Measurements from ENCODE around the gene TMEM184B.

The TMEM184B gene

DNA sequence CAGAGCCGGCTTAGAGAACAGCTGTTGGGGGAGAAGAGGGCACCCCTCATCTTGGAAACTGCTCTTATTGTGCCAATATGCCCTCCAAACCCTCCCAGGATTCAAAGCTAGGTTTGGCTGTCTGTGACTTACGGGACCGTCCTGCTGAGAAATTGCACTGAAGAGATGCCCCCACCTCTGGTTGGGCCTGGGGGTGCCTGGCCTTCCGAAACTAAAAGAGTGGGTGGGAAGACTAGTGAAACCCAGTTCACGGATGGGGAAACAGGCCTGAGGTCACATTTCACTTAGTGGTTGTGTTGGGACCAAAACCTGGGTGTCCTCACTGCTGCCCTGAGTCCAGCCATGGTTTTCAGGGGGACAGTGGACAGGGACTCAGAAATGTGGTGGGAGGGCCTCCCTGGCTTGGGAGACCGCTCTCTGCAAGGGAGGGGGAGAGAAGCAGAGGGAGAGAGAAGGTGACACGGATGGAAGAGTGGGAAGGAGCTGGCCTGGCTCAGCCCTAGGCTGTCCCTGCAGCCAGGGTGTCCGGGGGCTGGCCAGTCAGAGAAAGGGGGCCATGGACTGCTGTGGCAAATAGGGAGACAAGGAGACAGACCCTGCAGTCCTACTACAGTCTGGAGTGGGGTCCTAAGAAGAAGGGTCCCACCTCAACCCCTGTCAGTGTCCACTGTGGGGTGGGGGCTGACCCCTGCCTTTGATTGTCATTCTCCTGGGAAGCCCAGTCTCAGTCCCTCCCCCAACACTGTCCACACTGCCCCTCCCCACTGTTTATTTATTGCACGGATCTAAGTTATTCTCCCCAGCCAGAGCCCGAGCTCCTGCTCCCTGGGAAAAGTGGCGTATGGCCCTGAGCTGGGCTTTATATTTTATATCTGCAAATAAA, 57.4 kb downstream of the TMEM184B start:
- H3K14ac ChIP-seq (ENCODE audit: low read length), result no peak overlapping the region
- H3K23ac ChIP-seq (ENCODE audit: low read length), result no peak overlapping the region
- WGBS (ENCODE audit: extremely low coverage, insufficient coverage, insufficient read length), result no CpG with 5 or more reads among the region's 11 CpGs
- H4K8ac ChIP-seq (ENCODE audit: low read depth, low read length), result no peak overlapping the region
- H2AFZ ChIP-seq (ENCODE audit: insufficient read depth, low read length, poor library complexity), result no peak overlapping the region
- no peak overlapping the region for H2BK120ac ChIP-seq (ENCODE audit: insufficient read depth, low read length, poor library complexity)
- no peak overlapping the region for H3K9ac ChIP-seq (ENCODE audit: low read length)
- no peaks in the 10 kb centered on the region for H3K9me3 ChIP-seq (ENCODE audit: insufficient read depth, low read depth, low read length)
- no peak overlapping the region for H4K12ac ChIP-seq (ENCODE audit: low read depth, low read length)
- DNase-seq, result peak in 1 of 2 donors; percentile 21
- H3K4ac ChIP-seq (ENCODE audit: low read depth, low read length), result no peak overlapping the region
- H3K79me1 ChIP-seq (ENCODE audit: low read length), result peaks cover 13% of the 10 kb centered on the region
- no peak overlapping the region for H2BK5ac ChIP-seq (ENCODE audit: low read depth, low read length, poor library complexity)
- H2AK5ac ChIP-seq (ENCODE audit: low read length), result no peak overlapping the region
- no peak overlapping the region for H3K18ac ChIP-seq (ENCODE audit: low read length)
- H3K36me3 ChIP-seq (ENCODE audit: control insufficient read depth in 1 of 2, insufficient read depth in 2 of 2, low read length in 2 of 2), result peaks cover 8 to 9% of the 10 kb centered on the region in 2 experiments
- H3K27ac ChIP-seq (ENCODE audit: low read depth, low read length), result no peak overlapping the region
- peaks cover 21 to 23% of the 10 kb centered on the region in 2 experiments for H3K4me1 ChIP-seq (ENCODE audit: control insufficient read depth in 1 of 2, insufficient read depth in 2 of 2, low read length in 2 of 2)
- peak overlapping the region; percentile 55 for H3K4me2 ChIP-seq (ENCODE audit: low read length)
- H4K91ac ChIP-seq (ENCODE audit: low read depth, low read length), result no peak overlapping the region
- H3K4me3 ChIP-seq (ENCODE audit: low read depth, low read length), result no peak overlapping the region
- H3K79me2 ChIP-seq (ENCODE audit: control insufficient read depth, insufficient read depth, low read length, poor library complexity), result peaks cover 3% of the 10 kb centered on the region
- H3K27me3 ChIP-seq (ENCODE audit: insufficient read depth, low read length), result no peaks in the 10 kb centered on the region
- H2BK12ac ChIP-seq (ENCODE audit: low read length), result no peak overlapping the region

DNA sequence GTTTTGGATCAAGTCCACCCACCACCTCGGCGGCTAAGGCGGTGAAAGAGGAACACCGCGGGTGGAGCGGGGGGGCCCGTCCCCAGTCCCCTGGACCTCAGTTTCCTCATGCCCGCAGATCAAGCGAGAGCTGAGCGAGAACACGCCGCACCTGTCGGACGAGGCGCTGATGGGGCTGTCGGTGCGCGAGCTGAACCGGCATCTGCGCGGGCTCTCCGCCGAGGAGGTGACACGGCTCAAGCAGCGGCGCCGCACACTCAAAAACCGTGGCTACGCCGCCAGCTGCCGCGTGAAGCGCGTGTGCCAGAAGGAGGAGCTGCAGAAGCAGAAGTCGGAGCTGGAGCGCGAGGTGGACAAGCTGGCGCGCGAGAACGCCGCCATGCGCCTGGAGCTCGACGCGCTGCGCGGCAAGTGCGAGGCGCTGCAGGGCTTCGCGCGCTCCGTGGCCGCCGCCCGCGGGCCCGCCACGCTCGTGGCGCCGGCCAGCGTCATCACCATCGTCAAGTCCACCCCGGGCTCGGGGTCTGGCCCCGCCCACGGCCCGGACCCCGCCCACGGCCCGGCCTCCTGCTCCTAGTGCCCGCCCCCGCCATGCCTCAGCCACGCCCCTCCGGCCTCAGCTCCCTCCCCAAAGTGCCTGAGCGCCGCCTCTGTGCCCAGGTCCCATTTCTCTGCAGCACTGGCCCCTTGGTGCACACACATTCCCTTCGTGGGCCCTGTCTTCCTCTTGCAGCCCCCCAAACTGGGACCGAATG, 58.3 kb downstream of the TMEM184B start:
- WGBS (ENCODE audit: extremely low coverage, insufficient coverage, insufficient read length), result no CpG with 5 or more reads among the region's 81 CpGs
- Histone ChIP-seq H3K4ac (ENCODE audit: low read depth, low read length) (no peak overlapping the region), H2BK120ac (ENCODE audit: insufficient read depth, low read length, poor library complexity) (no peak overlapping the region), H4K8ac (ENCODE audit: low read depth, low read length) (peak overlapping the region; percentile 3), H3K4me3 (ENCODE audit: low read depth, low read length) (peak overlapping the region; percentile 64), H3K23ac (ENCODE audit: low read length) (no peak overlapping the region), H3K27ac (ENCODE audit: low read depth, low read length) (no peak overlapping the region), H2BK5ac (ENCODE audit: low read depth, low read length, poor library complexity) (no peak overlapping the region), H3K36me3 (ENCODE audit: control insufficient read depth in 1 of 2, insufficient read depth in 2 of 2, low read length in 2 of 2) (peaks cover 7 to 10% of the 10 kb centered on the region in 2 experiments), H3K14ac (ENCODE audit: low read length) (no peak overlapping the region), H4K91ac (ENCODE audit: low read depth, low read length) (no peak overlapping the region), H2AFZ (ENCODE audit: insufficient read depth, low read length, poor library complexity) (peak overlapping the region; percentile 50), H3K4me1 (ENCODE audit: control insufficient read depth in 1 of 2, insufficient read depth in 2 of 2, low read length in 2 of 2) (peaks cover 21% of the 10 kb centered on the region in 2 experiments), H3K79me2 (ENCODE audit: control insufficient read depth, insufficient read depth, low read length, poor library complexity) (peaks cover 3% of the 10 kb centered on the region), H3K27me3 (ENCODE audit: insufficient read depth, low read length) (no peaks in the 10 kb centered on the region), H2BK12ac (ENCODE audit: low read length) (no peak overlapping the region), H3K18ac (ENCODE audit: low read length) (peak overlapping the region; percentile 38), H3K79me1 (ENCODE audit: low read length) (peaks cover 12% of the 10 kb centered on the region), H3K9ac (ENCODE audit: low read length) (no peak overlapping the region), H3K9me3 (ENCODE audit: insufficient read depth, low read depth, low read length) (no peaks in the 10 kb centered on the region), H3K4me2 (ENCODE audit: low read length) (peak overlapping the region; percentile 55), H4K12ac (ENCODE audit: low read depth, low read length) (peak overlapping the region; percentile 5), H2AK5ac (ENCODE audit: low read length) (no peak overlapping the region)
- peak; percentile 66 to 75 for DNase-seq

DNA sequence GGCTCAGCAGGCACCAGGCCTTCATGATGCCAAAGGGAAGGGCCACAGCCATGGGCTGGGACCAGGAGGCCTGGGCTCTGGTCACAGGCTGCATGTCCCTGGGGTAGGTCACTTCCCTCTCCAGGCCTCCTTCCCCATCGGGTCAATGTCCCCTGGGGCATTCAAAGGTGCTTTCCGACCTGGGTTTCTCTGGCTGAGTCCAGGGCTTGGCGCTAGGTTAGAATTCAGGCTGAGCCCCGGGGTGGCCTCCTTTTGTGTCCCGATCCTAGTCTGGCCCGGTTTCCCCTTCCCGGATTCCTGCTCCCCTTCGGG, 58.9 kb downstream of the TMEM184B start:
- Histone ChIP-seq H2BK12ac (ENCODE audit: low read length) (no peak overlapping the region), H4K8ac (ENCODE audit: low read depth, low read length) (no peak overlapping the region), H2AK5ac (ENCODE audit: low read length) (no peak overlapping the region), H3K79me1 (ENCODE audit: low read length) (peaks cover 9% of the 10 kb centered on the region), H3K27me3 (ENCODE audit: insufficient read depth, low read length) (no peaks in the 10 kb centered on the region), H3K9me3 (ENCODE audit: insufficient read depth, low read depth, low read length) (no peaks in the 10 kb centered on the region), H2AFZ (ENCODE audit: insufficient read depth, low read length, poor library complexity) (no peak overlapping the region), H3K4me1 (ENCODE audit: control insufficient read depth in 1 of 2, insufficient read depth in 2 of 2, low read length in 2 of 2) (peaks cover 19 to 20% of the 10 kb centered on the region in 2 experiments), H3K9ac (ENCODE audit: low read length) (no peak overlapping the region), H3K4me3 (ENCODE audit: low read depth, low read length) (no peak overlapping the region), H3K4ac (ENCODE audit: low read depth, low read length) (no peak overlapping the region), H3K79me2 (ENCODE audit: control insufficient read depth, insufficient read depth, low read length, poor library complexity) (peaks cover 1% of the 10 kb centered on the region), H3K23ac (ENCODE audit: low read length) (no peak overlapping the region), H2BK120ac (ENCODE audit: insufficient read depth, low read length, poor library complexity) (no peak overlapping the region), H4K91ac (ENCODE audit: low read depth, low read length) (no peak overlapping the region), H3K27ac (ENCODE audit: low read depth, low read length) (no peak overlapping the region), H3K18ac (ENCODE audit: low read length) (no peak overlapping the region), H2BK5ac (ENCODE audit: low read depth, low read length, poor library complexity) (no peak overlapping the region), H3K14ac (ENCODE audit: low read length) (no peak overlapping the region), H3K36me3 (ENCODE audit: control insufficient read depth in 1 of 2, insufficient read depth in 2 of 2, low read length in 2 of 2) (peaks cover 7 to 10% of the 10 kb centered on the region in 2 experiments), H3K4me2 (ENCODE audit: low read length) (peak overlapping the region; percentile 55), H4K12ac (ENCODE audit: low read depth, low read length) (no peak overlapping the region)
- DNase-seq, result peak; percentile 42 to 50
- no CpG with 5 or more reads among the region's 8 CpGs for WGBS (ENCODE audit: extremely low coverage, insufficient coverage, insufficient read length)

DNA sequence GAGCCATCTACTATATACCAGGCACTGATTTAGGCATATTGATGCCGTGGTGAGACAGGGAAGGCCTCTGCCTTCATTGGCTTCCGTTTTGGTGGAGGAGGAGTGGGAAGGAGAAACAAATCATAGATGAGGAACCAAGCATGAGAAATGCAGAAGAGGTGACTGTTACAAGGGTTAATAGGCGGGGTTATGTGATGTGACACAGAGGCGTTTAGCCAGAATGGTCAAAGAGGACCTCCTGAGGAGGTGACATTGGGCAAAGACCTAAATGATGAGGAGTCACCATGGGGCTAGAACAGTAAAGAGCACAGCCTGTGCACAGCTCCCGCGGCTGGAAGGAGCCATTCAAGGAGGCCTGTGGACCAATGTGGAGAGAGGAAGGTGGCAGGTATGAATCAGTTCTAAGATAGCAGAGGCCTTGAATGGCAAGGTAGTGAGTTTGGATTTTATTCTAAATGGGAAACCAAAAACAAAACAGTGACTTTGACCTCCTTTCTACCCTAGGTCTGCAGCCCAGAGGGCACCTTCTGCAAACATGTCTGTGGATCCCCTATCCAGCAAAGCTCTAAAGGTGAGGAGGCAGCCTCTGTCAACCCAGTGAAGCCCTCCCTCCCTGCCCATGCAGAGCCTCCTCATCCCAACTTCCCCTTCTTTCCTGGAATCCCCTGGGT, 59.4 kb downstream of the TMEM184B start:
- H3K9me3 ChIP-seq (ENCODE audit: insufficient read depth, low read depth, low read length), result no peaks in the 10 kb centered on the region
- peaks cover 6% of the 10 kb centered on the region for H3K79me1 ChIP-seq (ENCODE audit: low read length)
- no peak overlapping the region for H2BK120ac ChIP-seq (ENCODE audit: insufficient read depth, low read length, poor library complexity)
- H3K23ac ChIP-seq (ENCODE audit: low read length), result no peak overlapping the region
- no peak overlapping the region for H3K27ac ChIP-seq (ENCODE audit: low read depth, low read length)
- H3K14ac ChIP-seq (ENCODE audit: low read length), result no peak overlapping the region
- WGBS (ENCODE audit: extremely low coverage, insufficient coverage, insufficient read length), result no CpG with 5 or more reads among the region's 6 CpGs
- no peak overlapping the region for H4K91ac ChIP-seq (ENCODE audit: low read depth, low read length)
- H4K12ac ChIP-seq (ENCODE audit: low read depth, low read length), result no peak overlapping the region
- H3K18ac ChIP-seq (ENCODE audit: low read length), result no peak overlapping the region
- no peak overlapping the region for H2BK12ac ChIP-seq (ENCODE audit: low read length)
- peaks cover under 1% of the 10 kb centered on the region for H3K79me2 ChIP-seq (ENCODE audit: control insufficient read depth, insufficient read depth, low read length, poor library complexity)
- no peak overlapping the region for H3K4ac ChIP-seq (ENCODE audit: low read depth, low read length)
- peaks cover 8 to 10% of the 10 kb centered on the region in 2 experiments for H3K36me3 ChIP-seq (ENCODE audit: control insufficient read depth in 1 of 2, insufficient read depth in 2 of 2, low read length in 2 of 2)
- H3K4me3 ChIP-seq (ENCODE audit: low read depth, low read length), result no peak overlapping the region
- peaks cover 14 to 15% of the 10 kb centered on the region in 2 experiments for H3K4me1 ChIP-seq (ENCODE audit: control insufficient read depth in 1 of 2, insufficient read depth in 2 of 2, low read length in 2 of 2)
- H2BK5ac ChIP-seq (ENCODE audit: low read depth, low read length, poor library complexity), result no peak overlapping the region
- H3K4me2 ChIP-seq (ENCODE audit: low read length), result no peak overlapping the region
- H4K8ac ChIP-seq (ENCODE audit: low read depth, low read length), result no peak overlapping the region
- no peak overlapping the region for H3K9ac ChIP-seq (ENCODE audit: low read length)
- H2AK5ac ChIP-seq (ENCODE audit: low read length), result no peak overlapping the region
- DNase-seq, result peak in 1 of 2 donors; percentile 43
- H2AFZ ChIP-seq (ENCODE audit: insufficient read depth, low read length, poor library complexity), result no peak overlapping the region
- no peaks in the 10 kb centered on the region for H3K27me3 ChIP-seq (ENCODE audit: insufficient read depth, low read length)

Data from trophoblast cell (in vitro differentiated cells and primary cell).